GM23248 (cell line): ENCODE data around the gene GPR137C. TPM values are rescaled to one million over a fixed set of nuclear protein-coding genes. Genes with fewer than 3 reads are reported as not detected.

ENCODE experiments used
- DNase-seq: peaks from one replicate; pipeline ENCODE4 v3.0.0-alpha.2; 2015
- H2AFZ ChIP-seq: fragments of 200-600 bp; sonication (generic); 2 replicates; pipeline ENCODE4 v1.6.1; 2016; ENCODE audit warnings: antibody characterized with exemption
- H3F3A ChIP-seq: fragments of 200-600 bp; sonication (generic); 2 replicates; pipeline ENCODE4 v1.6.1; 2016; ENCODE audit warnings: mild to moderate bottlenecking, antibody characterized with exemption, mixed run types; ENCODE audit not compliant: insufficient read depth
- H3K27ac ChIP-seq: fragments of 200-600 bp; sonication (generic); 2 replicates; pipeline ENCODE4 v1.5.1; 2016; ENCODE audit warnings: mild to moderate bottlenecking
- H3K27me3 ChIP-seq: fragments of 200-600 bp; sonication (generic); replicated peaks from 2 replicates; pipeline ENCODE4 v1.6.1; 2016; ENCODE audit warnings: mild to moderate bottlenecking; ENCODE audit not compliant: insufficient read depth
- H3K36me3 ChIP-seq: fragments of 200-600 bp; sonication (generic); 2 replicates; pipeline ENCODE4 v1.6.1; 2016; ENCODE audit warnings: low read depth, mild to moderate bottlenecking
- H3K4me1 ChIP-seq: fragments of 200-600 bp; sonication (generic); 2 replicates; pipeline ENCODE4 v1.6.1; 2016; ENCODE audit warnings: mild to moderate bottlenecking; ENCODE audit not compliant: insufficient read depth
- H3K4me2 ChIP-seq: fragments of 200-600 bp; sonication (generic); one replicate; pipeline ENCODE4 v1.6.1; 2016; ENCODE audit warnings: mild to moderate bottlenecking; ENCODE audit not compliant: unreplicated experiment
- H3K4me3 ChIP-seq: fragments of 200-600 bp; sonication (generic); 2 replicates; pipeline ENCODE4 v1.5.1; 2016; ENCODE audit warnings: mild to moderate bottlenecking
- H3K79me2 ChIP-seq: fragments of 200-600 bp; sonication (generic); 2 replicates; pipeline ENCODE4 v1.6.1; 2016; ENCODE audit warnings: mild to moderate bottlenecking; ENCODE audit not compliant: insufficient read depth
- H3K9ac ChIP-seq: fragments of 200-600 bp; sonication (generic); 2 replicates; pipeline ENCODE4 v1.6.1; 2016; ENCODE audit warnings: mild to moderate bottlenecking
- H3K9me2 ChIP-seq: fragments of 200-600 bp; sonication (generic); 2 replicates; pipeline ENCODE4 v1.6.1; 2016; ENCODE audit warnings: mixed run types, mild to moderate bottlenecking, moderate library complexity; ENCODE audit not compliant: insufficient read depth
- H3K9me3 ChIP-seq: fragments of 200-600 bp; sonication (generic); one replicate; pipeline ENCODE4 v1.6.1; 2017; ENCODE audit warnings: low read depth
- H4K20me1 ChIP-seq: fragments of 200-600 bp; sonication (generic); 2 replicates; pipeline ENCODE4 v1.6.0; 2016; ENCODE audit not compliant: insufficient read depth
- EZH2 ChIP-seq: fragments of 200-600 bp; sonication (generic); IDR thresholded peaks from 2 replicates; pipeline ENCODE4 v1.6.1; 2018; ENCODE audit warnings: antibody characterized with exemption, mild to moderate bottlenecking; ENCODE audit not compliant: insufficient read depth, poor library complexity, severe bottlenecking
- EZH2phosphoT487 ChIP-seq: fragments of 200-600 bp; sonication (generic); IDR thresholded peaks from 2 replicates; pipeline ENCODE4 v1.6.1; 2018; ENCODE audit warnings: antibody characterized with exemption, moderate library complexity, mild to moderate bottlenecking, low read depth; ENCODE audit not compliant: insufficient read depth
- WGBS, 2 experiments: methylation state at CpG; one replicate each; pipeline ENCODE4 v1.1.6; 2015 to 2017; ENCODE audit warnings: low lambda C conversion rate in 2 of 2, low coverage in 1 of 2; ENCODE audit errors: missing lambda C conversion rate in 2 of 2; 5-methylcytosine and 5-hydroxymethylcytosine counted together
- in situ Hi-C: fragments of 300-500 bp; cut with MboI; formaldehyde crosslinking; loops from 2 replicates; pipeline ENCODE4 v1.15.0; 2020
- polyA plus RNA-seq: library from polyadenylated mRNA; unstranded; fragments of >200 nt; fragmentation: Nextera tagmentation; extraction: Ambion mirVana; gene quantifications from 2 replicates; pipeline ENCODE4 v1.2.1, GENCODE V29; 2016
- total RNA-seq: library from RNA; depleted of rRNA; stranded (reverse); fragments of >200 nt; shearing (Covaris generic); gene quantifications from 2 replicates; pipeline ENCODE4 v1.2.3, GENCODE V29; 2014

The GPR137C gene
- total and polyA plus RNA-seq, 2 experiments from 2014 or later, result 0.86 to 1.1 TPM

DNA sequence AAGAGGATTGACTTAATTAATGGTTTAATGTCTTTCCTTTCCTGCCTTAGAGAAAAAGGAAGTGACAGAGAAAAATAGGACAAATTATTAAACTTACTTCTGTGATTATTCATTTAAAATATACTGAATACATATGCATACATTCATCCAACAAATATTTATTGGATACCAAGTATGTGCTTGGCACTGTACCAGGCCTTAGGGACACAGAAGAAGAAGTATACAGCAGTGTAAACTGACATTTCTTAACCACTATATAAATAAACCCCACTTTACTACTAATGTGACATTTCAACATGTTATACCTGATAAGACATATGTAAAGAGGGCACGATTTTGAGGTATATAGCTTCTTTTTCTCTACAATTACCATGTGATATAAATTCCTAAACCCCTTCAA, 89.1 kb downstream of the GPR137C start:
- no peaks in the 10 kb centered on the region for H3K4me1 ChIP-seq
- no peak overlapping the region for H3K27ac ChIP-seq
- no peaks in the 10 kb centered on the region for H3F3A ChIP-seq
- H3K9me2 ChIP-seq, result no peaks in the 10 kb centered on the region
- H3K4me3 ChIP-seq, result no peak overlapping the region
- H2AFZ ChIP-seq, result no peak overlapping the region
- H3K4me2 ChIP-seq, result no peak overlapping the region
- H4K20me1 ChIP-seq, result no peaks in the 10 kb centered on the region
- no peak overlapping the region for H3K9ac ChIP-seq
- WGBS, 2 experiments, result 100% methylated on average over 1 of the region's 1 CpG
- no peak for DNase-seq
- in situ Hi-C loops, result no loop called here
- H3K79me2 ChIP-seq, result no peaks in the 10 kb centered on the region
- no peaks in the 10 kb centered on the region for H3K9me3 ChIP-seq
- H3K36me3 ChIP-seq, result peaks cover 25% of the 10 kb centered on the region
- no peaks in the 10 kb centered on the region for H3K27me3 ChIP-seq
- no peak for TF ChIP-seq EZH2
- no peak for TF ChIP-seq EZH2phosphoT487

DNA sequence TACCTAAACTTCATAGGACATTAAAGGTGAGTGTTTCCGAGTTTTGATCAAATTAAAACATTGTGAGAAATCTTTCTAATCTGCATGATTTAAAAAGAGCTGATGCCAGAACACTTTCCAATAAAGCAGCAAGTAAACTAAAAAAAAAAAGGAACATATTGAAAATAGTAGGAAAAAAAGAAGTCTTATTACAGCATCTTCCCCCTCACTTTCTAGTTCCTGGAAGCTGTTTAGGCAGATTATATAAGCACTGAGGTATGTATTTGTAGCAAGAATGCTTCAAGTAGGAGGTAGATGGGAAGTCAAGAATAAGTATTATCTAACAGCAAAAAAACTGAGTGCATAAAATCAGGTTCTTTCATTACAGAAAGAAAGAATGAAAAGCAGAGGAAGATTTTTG, 96.9 kb downstream of the GPR137C start:
- no peak for TF ChIP-seq EZH2phosphoT487
- no peak for TF ChIP-seq EZH2
- 90 to 100% methylated on average over 1 of the region's 1 CpG for WGBS, 2 experiments

DNA sequence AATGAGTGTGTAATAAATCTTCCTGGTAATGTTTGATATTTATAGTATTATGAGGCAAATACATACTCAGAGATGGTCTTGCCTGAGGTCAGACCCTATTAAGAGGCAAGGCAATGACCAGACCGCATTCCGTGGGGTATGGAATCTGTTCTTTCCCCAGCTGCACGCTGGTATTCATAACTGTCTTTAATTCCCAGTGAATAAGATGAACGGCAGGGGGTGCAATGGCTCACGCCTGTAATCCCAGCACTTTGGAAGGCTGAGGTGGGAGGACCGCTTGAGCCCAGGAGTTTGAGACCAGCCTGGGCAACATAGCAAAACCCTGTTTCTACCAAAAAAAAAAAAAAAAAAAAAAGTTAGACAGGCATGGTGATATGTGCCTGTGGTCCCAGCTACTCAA, 98.1 kb downstream of the GPR137C start:
- DNase-seq, result peak; percentile 13
- Histone ChIP-seq H2AFZ (no peak overlapping the region), H3K27ac (no peak overlapping the region), H3K9ac (no peak overlapping the region), H4K20me1 (no peaks in the 10 kb centered on the region), H3K4me2 (no peak overlapping the region), H3K27me3 (no peaks in the 10 kb centered on the region), H3K4me1 (no peaks in the 10 kb centered on the region; the same call in 1 of the 2 replicates), H3K9me3 (no peaks in the 10 kb centered on the region), H3F3A (no peaks in the 10 kb centered on the region), H3K9me2 (no peaks in the 10 kb centered on the region), H3K4me3 (no peak overlapping the region), H3K79me2 (no peaks in the 10 kb centered on the region), H3K36me3 (peaks cover 57% of the 10 kb centered on the region)
- 77 to 85% methylated on average over 6 of the region's 6 CpGs for WGBS, 2 experiments
- in situ Hi-C loops, result no loop called here
- TF ChIP-seq EZH2phosphoT487 (no peak), EZH2 (no peak)

More for the DNA sequence above, 96.9 kb downstream of the GPR137C start:
- H3K9ac ChIP-seq, result no peak overlapping the region
- no peaks in the 10 kb centered on the region for H3K27me3 ChIP-seq
- H3K4me3 ChIP-seq, result no peak overlapping the region
- H3K9me2 ChIP-seq, result no peaks in the 10 kb centered on the region
- H3K36me3 ChIP-seq, result peaks cover 57% of the 10 kb centered on the region
- H3K9me3 ChIP-seq, result no peaks in the 10 kb centered on the region
- peak; percentile 4 for DNase-seq
- no peaks in the 10 kb centered on the region for H3F3A ChIP-seq
- no peaks in the 10 kb centered on the region for H3K79me2 ChIP-seq
- no peak overlapping the region for H3K4me2 ChIP-seq
- no peak overlapping the region for H2AFZ ChIP-seq
- no peaks in the 10 kb centered on the region; the same call in 1 of the 2 replicates for H3K4me1 ChIP-seq
- in situ Hi-C loops, result no loop called here
- H4K20me1 ChIP-seq, result no peaks in the 10 kb centered on the region
- H3K27ac ChIP-seq, result no peak overlapping the region

DNA sequence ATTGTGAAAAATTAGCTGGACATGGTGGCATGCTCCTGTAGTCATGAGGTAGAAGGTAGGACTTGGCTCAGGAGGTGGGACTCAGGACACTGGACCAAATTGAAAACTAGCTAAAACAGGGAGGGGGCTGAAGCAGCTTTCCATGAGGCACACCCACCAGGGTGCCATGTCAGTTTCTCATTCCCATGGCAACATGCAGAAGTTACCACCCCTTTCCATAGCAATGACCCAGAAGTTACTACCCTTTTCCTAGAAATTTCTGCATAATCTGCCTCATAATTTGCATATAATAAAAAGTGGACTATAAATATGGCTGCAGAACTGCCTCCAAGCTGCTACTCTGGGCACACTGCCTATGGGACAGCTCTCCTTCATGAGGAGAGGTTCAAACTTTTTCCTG, 104.3 kb downstream of the GPR137C start:
- no peak for DNase-seq
- H2AFZ ChIP-seq, result no peak overlapping the region
- in situ Hi-C loops, result no loop called here
- no peaks in the 10 kb centered on the region for H4K20me1 ChIP-seq
- no peaks in the 10 kb centered on the region for H3K79me2 ChIP-seq
- no peaks in the 10 kb centered on the region for H3K27me3 ChIP-seq
- no peaks in the 10 kb centered on the region for H3F3A ChIP-seq
- no peak overlapping the region for H3K9ac ChIP-seq
- no peak overlapping the region for H3K4me2 ChIP-seq
- TF ChIP-seq EZH2 (no peak), EZH2phosphoT487 (no peak)
- H3K4me3 ChIP-seq, result no peak overlapping the region
- no peak overlapping the region for H3K27ac ChIP-seq
- H3K36me3 ChIP-seq, result peaks cover 35% of the 10 kb centered on the region
- no peaks in the 10 kb centered on the region for H3K9me2 ChIP-seq
- no peaks in the 10 kb centered on the region for H3K4me1 ChIP-seq
- H3K9me3 ChIP-seq, result no peaks in the 10 kb centered on the region

DNA sequence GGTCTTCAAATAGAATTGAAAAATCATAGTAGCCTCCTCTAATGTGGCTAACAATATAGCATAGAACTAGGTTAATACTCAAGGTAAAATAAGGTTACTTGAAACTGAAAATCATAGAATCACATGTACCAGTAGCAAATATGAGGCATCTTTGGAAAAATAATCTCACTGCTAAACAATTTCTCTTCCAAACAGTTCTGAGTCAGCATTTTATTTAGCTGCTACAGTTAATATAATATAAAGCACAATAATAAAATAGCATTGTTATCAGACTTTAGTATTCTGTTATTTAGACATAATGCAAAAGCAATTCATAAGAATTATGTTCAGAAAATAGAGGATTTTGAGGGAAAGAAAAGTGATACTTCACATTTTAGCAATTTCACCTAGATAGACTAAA, 107.7 kb downstream of the GPR137C start:
- Histone ChIP-seq H3K79me2 (no peaks in the 10 kb centered on the region), H3K36me3 (peaks cover 16% of the 10 kb centered on the region), H3K4me1 (no peaks in the 10 kb centered on the region), H4K20me1 (no peaks in the 10 kb centered on the region), H3K4me2 (no peak overlapping the region), H3K27ac (no peak overlapping the region), H3K9me3 (no peaks in the 10 kb centered on the region), H3K4me3 (no peak overlapping the region), H3K9me2 (no peaks in the 10 kb centered on the region), H2AFZ (no peak overlapping the region), H3K27me3 (no peaks in the 10 kb centered on the region), H3F3A (no peaks in the 10 kb centered on the region), H3K9ac (no peak overlapping the region)
- TF ChIP-seq EZH2 (no peak), EZH2phosphoT487 (no peak)
- DNase-seq, result no peak
- in situ Hi-C loops, result no loop called here
